Tibial nerve (tissue), 4 donors: ENCODE results near the gene TSC1. TPM values are rescaled to one million over a fixed set of nuclear protein-coding genes. Genes with fewer than 3 reads are reported as not detected.

Experiments used
- DNase-seq, 2 donors: peaks; one replicate each; pipeline ENCODE4 v3.0.0-alpha.2; 2019; ENCODE audit warnings: low spot score in 2 of 2
- H3K27ac ChIP-seq, 4 donors: fragments of 200-600 bp; sonication (generic) in 3 of 4; one replicate each; pipeline ENCODE4 v1.5.1; 2017 to 2019; ENCODE audit warnings: mild to moderate bottlenecking in 1 of 4
- H3K27me3 ChIP-seq, 2 donors: fragments of 200-600 bp; sonication (generic) in 1 of 2; one replicate each; pipeline versions ENCODE4 v1.5.1 to v1.6.0; 2017 to 2019
- H3K36me3 ChIP-seq, 3 donors: fragments of 200-600 bp; sonication (generic); one replicate each; pipeline ENCODE4 v1.5.1; 2018 to 2019
- H3K4me1 ChIP-seq, 4 donors: fragments of 200-600 bp; sonication (generic) in 3 of 4; one replicate each; pipeline ENCODE4 v1.5.1; 2017 to 2019
- H3K4me3 ChIP-seq, 4 donors: fragments of 200-600 bp; sonication (generic) in 3 of 4; one replicate each; pipeline ENCODE4 v1.5.1; 2017 to 2019; ENCODE audit warnings: mild to moderate bottlenecking in 1 of 4, moderate library complexity in 1 of 4
- H3K9me3 ChIP-seq, 4 donors: fragments of 200-600 bp; sonication (generic) in 3 of 4; one replicate each; pipeline ENCODE4 v1.5.1; 2017 to 2019
- EP300 ChIP-seq, 2 donors: sonication (generic); formaldehyde crosslinking; IDR thresholded peaks; one replicate each; pipeline ENCODE4 v1.6.1; 2017; ENCODE audit warnings: antibody characterized with exemption in 2 of 2, mild to moderate bottlenecking in 1 of 2
- POLR2A ChIP-seq, 2 donors: fragments of 450-650 bp; IDR thresholded peaks; one replicate each; pipeline ENCODE4 v1.6.1; 2017; ENCODE audit warnings: antibody characterized with exemption in 2 of 2, mild to moderate bottlenecking in 2 of 2, moderate library complexity in 2 of 2
- WGBS, 2 donors: methylation state at CpG; one replicate each; pipeline ENCODE4 v1.1.5; 2018; 5-methylcytosine and 5-hydroxymethylcytosine counted together
- total RNA-seq, 4 donors: library from RNA; depleted of rRNA; stranded (reverse); fragments of >200 nt; gene quantifications; one replicate each; pipeline ENCODE4 v1.1.0, GENCODE V29; 2016
- TF ChIP-seq, protein P1 (sequence below), 5 experiments: fragments of 200-600 bp in 3 of 5; fragments of 450-650 bp in 2 of 5; sonication (generic) in 3 of 5; IDR thresholded peaks; one replicate each; pipeline ENCODE4 v1.5.1; 2016 to 2019; ENCODE audit warnings: antibody characterized with exemption in 5 of 5, mild to moderate bottlenecking in 3 of 5, moderate library complexity in 2 of 5

The TSC1 gene
- total RNA-seq, 4 donors from 2014 or later: 48.6 to 88.4 (median 68.9) TPM

GRCh38 chr9:132908635-132909034 is 35.8 kb downstream of the TSC1 start:
- no peak for TF ChIP-seq POLR2A (IDR thresholded peaks at IDR 0.05)
- TF ChIP-seq, protein P1, sequence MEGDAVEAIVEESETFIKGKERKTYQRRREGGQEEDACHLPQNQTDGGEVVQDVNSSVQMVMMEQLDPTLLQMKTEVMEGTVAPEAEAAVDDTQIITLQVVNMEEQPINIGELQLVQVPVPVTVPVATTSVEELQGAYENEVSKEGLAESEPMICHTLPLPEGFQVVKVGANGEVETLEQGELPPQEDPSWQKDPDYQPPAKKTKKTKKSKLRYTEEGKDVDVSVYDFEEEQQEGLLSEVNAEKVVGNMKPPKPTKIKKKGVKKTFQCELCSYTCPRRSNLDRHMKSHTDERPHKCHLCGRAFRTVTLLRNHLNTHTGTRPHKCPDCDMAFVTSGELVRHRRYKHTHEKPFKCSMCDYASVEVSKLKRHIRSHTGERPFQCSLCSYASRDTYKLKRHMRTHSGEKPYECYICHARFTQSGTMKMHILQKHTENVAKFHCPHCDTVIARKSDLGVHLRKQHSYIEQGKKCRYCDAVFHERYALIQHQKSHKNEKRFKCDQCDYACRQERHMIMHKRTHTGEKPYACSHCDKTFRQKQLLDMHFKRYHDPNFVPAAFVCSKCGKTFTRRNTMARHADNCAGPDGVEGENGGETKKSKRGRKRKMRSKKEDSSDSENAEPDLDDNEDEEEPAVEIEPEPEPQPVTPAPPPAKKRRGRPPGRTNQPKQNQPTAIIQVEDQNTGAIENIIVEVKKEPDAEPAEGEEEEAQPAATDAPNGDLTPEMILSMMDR (IDR thresholded peaks at IDR 0.05): no peak
- no peak for TF ChIP-seq EP300 (IDR thresholded peaks at IDR 0.05)
- Histone ChIP-seq H3K4me3 (no peak overlapping the region), H3K4me1 (no peaks in the 10 kb centered on the region), H3K9me3 (no peaks in the 10 kb centered on the region), H3K27me3 (no peaks in the 10 kb centered on the region), H3K27ac (no peak overlapping the region), H3K36me3 (peaks cover 0 to 92% (median 17%) of the 10 kb centered on the region in 3 donors)
- 89 to 90% methylated on average over 7 of the region's 7 CpGs for WGBS, 2 donors
- no peak for DNase-seq

DNA sequence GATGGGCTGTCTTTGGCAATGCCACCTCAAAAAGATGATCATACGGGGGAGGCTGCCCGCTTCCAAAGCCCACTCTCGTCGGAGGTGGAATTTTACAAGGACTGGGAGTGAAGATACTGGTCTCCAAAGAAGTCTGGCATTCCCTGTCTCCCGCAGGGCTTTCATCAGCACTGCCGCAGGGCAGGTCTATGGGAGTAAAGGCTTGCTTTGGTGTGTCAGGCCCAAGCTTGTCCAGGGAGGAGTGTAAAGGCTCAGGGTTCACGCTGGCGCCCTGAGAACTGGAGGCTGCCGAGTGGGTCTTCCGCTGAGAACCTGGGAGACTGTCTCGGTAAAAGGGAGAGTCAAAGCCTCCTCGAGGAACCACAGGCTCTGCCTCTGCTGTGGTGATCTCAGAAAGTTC is 38.7 kb downstream of the TSC1 start:
- TF ChIP-seq EP300 (IDR thresholded peaks at IDR 0.05): no peak
- TF ChIP-seq, protein P1 (IDR thresholded peaks at IDR 0.05): no peak
- no peak for TF ChIP-seq POLR2A (IDR thresholded peaks at IDR 0.05)

DNA sequence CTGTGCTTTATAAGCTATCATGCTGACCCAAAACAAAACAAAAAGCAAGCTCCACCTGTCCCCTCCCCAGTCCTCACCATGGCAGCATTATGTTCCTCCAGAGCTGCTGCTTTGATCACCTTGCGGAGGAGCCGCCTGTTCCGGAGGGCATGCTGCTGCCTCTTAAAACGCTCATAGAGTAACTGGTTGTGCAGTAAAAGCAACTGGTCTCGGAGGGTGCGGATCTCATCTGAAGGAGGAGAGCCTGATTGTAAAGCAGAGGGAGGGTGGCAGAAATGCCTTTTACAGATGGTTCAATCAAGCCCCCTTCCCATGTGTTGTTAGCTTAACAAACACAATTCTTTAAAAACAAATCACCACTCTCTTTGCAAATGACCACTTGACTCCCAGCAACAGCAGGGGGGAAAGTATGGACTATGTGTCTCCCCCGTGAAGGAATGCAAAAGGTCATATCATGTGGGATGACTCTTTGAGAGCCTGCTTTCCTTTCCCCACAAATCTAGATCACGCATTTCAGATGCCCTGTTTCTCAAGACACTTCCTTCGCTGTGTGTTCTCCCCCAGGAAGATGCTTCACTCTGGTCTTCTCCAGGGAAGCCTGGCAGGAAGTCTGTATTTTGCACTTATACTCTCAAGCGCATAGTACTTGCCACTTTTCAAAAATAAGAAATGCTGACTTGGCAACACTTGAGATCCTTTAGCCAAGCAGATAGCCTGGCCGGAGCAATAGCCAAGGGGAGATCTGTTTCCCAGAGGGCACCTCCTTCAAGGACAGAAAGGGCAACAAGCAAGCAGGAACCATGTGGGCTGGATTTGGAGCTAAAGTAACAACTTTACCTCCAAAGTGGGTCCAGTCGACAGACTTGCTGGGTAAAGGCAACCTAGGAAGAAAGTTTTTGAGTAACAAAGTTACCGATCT is 40.6 kb downstream of the TSC1 start:
- WGBS, 2 donors: 72 to 75% methylated on average over 13 of the region's 13 CpGs
- peaks cover 2 to 93% (median 12%) of the 10 kb centered on the region in 3 donors for H3K36me3 ChIP-seq
- TF ChIP-seq EP300 (IDR thresholded peaks at IDR 0.05) (no peak), POLR2A (IDR thresholded peaks at IDR 0.05) (no peak)
- TF ChIP-seq, protein P1 (IDR thresholded peaks at IDR 0.05): no peak

More for the DNA sequence above, 38.7 kb downstream of the TSC1 start:
- Histone ChIP-seq H3K4me1 (peaks cover 0 to 4% (median 0%) of the 10 kb centered on the region in 4 donors), H3K4me3 (no peak overlapping the region), H3K27me3 (no peaks in the 10 kb centered on the region), H3K36me3 (peaks cover 2 to 93% (median 17%) of the 10 kb centered on the region in 3 donors), H3K27ac (no peak overlapping the region), H3K9me3 (no peaks in the 10 kb centered on the region)
- DNase-seq: no peak
- 83 to 93% methylated on average over 12 of the region's 12 CpGs for WGBS, 2 donors

GRCh38 chr9:132901858-132902831 is 42.3 kb downstream of the TSC1 start:
- Histone ChIP-seq H3K27ac (no peak overlapping the region), H3K4me3 (no peak overlapping the region), H3K4me1 (peaks cover 0 to 6% (median 0%) of the 10 kb centered on the region in 4 donors), H3K9me3 (no peaks in the 10 kb centered on the region), H3K36me3 (peaks cover 2 to 93% (median 17%) of the 10 kb centered on the region in 3 donors), H3K27me3 (no peaks in the 10 kb centered on the region)
- peak; percentile 52 to 81 for DNase-seq
- 42 to 43% methylated on average over 11 of the region's 11 CpGs for WGBS, 2 donors
- TF ChIP-seq, protein P1 (IDR thresholded peaks at IDR 0.05): peak; percentile 77 to 93 (median 86)
- TF ChIP-seq POLR2A (IDR thresholded peaks at IDR 0.05): no peak
- TF ChIP-seq EP300 (IDR thresholded peaks at IDR 0.05): peak in 1 of 2 donors; percentile 32

More for the DNA sequence above, 40.6 kb downstream of the TSC1 start:
- Histone ChIP-seq H3K4me3 (no peak overlapping the region), H3K27ac (no peak overlapping the region), H3K4me1 (peaks cover 0 to 4% (median 0%) of the 10 kb centered on the region in 4 donors), H3K9me3 (no peaks in the 10 kb centered on the region), H3K27me3 (no peaks in the 10 kb centered on the region)
- DNase-seq: no peak
